Hematopoietic multipotent progenitor cell treated with erythropoietin and hydrocortisone succinate and interleukin-3 and kit ligand, for 8 days (in vitro differentiated cells): ENCODE measurements around the gene CITED4.

Source experiments
- DNase-seq: peaks from one replicate; pipeline ENCODE4 v3.0.0-alpha.2; 2015

CITED4 gene

DNA sequence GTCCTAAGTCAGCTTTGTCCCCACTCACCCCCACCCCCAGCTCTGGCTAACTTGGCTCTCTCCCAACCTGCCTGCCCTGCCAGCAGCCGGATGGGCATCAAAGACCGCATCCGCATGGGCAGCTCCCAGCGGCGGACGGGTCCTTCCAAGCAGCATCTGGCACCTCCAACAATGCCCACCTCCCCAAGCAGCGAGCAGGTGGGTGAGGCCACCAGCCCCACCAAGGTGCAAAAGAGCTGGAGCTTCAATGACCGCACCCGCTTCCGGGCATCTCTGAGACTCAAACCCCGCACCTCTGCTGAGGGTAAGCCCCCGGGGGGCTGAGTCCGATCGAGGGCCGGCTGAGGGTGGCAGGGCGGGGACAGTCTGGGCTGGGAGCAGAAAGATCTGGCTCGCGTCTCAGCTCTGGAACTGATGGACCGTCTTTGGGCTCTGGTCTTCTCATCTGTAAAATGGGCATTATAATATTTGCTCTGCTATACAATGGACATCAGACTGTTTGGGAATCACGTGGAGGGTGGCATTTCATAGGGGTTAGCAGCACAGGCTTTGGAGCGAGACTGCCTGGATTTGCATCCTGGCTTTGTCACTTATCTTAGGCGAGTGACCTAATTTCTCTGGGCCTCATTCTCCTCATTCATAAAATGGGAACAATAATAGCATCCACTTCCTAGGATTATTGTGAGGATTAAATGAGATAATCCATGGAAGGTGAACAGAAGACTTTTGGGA is 31.0 kb downstream of the CITED4 start:
- no peak for DNase-seq

DNA sequence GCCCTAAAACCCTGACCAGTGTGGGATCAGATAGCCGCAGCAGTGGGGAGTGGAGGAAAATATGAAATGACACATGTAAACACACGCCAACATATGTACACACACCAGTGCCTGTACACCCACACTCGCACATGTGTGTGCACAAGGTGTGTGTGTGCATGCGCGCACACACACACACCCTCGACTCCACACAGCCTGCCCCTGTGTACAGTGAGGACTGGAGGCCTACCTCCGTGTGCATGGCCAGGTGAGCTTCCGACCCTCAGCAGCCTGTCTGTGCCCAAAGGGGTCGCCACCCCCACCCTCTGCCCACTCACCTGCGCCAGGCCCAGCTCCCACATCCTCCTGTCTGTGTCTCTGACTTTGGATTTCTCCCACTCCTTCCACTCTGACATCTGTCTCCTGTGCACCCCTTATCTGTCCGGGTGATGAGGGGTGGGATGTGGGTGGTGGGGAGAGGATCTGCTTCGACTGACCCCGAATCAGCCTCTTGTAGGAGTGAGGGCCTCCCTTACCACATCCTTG is 31.7 kb downstream of the CITED4 start:
- DNase-seq, result no peak

DNA sequence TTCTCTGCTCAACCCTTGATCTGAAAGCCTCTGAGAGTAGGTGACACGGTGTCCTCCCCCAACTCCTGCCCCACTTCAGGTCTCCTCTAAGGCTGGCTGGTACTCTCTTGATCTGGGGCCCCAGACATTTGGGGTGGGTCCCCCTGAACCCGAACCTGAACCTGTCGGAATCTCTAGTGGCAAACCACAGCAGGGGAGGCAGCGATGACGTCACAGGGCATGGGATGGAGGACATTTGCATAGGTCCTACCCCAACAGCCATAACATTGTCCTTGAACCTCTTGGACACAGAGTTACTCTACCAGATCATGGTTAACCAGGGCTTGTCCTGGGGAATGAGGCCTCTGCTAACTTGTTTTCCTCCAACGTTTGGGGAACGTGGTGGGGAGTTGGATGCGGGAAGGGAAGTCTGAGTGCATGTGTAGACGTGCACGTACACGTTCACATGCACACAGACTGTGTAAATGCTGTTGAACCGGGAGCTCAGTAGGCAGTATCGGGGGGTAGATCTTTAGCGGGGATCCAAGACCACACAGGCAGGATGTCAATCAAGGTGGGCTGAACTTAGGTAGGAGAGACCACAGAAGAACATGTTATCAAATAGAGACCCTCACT is 32.4 kb downstream of the CITED4 start:
- no peak for DNase-seq

DNA sequence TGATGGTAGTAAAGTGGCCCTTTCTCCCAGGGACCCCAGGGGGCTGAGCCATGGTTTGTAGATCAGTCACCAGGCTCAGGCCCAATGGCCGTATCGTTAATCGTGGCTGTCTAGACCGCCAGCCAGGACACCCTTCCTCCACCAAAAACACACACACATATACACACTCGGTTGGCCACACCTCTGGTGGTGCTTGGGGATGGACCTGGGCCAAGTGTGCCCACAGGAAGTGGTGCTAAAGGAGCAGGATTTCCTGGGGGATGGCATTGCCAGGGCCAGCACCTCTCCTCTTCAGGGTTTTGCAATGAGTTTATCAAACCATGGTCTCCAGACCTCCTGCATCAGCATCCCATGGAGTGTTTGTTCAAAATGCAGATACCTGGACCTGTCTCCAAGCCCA is 36.2 kb downstream of the CITED4 start:
- DNase-seq, result peak; percentile 24

DNA sequence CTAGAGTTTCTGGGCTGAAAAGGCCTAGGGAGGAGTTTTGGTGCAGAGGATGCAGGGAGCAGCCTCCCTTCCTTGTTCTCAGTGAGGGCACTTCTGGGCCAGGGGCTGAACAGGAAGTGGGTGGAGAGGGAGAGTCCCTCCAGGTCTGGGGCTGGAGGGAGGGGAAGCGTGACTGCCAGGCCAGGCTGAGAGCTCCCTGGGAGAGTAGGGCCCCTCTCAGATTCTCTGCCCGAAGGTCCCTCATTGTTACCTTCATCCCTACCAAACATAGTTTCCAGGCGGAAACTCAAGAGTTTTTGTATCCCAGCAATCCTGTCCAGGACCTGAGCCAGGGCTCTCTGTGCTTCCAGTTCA is 36.8 kb downstream of the CITED4 start:
- no peak for DNase-seq

DNA sequence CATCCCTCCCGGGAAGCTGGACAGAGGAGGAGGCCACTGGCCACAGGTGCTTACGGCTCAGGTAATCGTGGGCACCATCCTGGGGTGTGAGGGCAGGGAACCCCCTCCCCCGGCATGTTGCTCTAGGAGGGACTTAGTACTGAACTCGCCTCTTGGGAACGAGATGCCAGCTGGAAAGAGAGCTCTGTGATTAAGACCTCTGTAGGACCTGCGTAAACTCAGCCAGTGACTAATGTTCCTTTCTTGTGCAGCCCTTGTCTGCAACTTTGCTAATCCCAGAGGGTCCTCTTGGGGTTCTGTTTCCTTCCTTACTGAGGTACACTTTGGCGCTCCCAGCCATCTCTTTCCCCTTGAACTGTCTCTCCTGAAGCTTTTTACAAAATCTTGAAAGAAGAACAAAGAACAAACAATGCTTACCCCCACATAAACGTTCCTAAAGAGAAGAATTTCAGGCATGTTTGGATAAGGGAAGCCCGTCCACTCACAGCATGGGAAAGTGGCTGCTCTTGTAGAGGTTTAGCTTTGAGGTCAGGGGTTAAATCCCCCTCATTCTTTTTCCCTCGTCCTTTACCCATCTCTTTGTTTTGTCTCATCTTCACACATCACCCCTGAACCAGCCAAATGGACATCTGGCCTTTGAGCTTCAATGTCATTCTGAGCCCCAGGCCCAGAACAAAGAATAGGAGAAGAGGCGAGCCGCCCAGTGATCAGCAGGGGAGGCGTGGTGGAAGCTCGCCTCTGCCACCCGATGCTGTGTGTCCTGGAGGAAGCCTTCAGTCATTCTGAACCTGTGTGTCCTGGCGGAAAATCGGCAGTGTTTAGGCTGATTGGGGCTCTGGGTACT is 37.4 kb downstream of the CITED4 start:
- no peak for DNase-seq

DNA sequence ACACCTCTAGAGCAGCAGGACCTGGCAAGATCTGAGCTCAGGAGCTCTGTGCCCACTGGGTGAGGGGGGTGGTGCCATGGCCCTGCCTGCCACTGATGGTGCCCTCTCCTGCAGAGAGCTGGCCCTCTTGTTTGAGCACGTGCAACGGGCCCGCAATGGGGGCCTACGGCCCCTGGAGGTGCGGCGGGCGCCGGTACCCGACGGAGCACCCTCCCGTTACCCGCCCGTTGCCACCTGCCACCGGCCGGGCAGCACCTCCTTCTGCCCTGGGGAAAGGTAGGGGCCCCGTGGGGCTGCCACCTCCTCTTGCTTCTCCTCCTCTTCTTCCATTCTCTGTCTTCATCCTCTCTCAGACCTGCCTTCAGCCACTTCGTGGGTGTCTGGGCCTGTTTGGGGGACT is 38.2 kb downstream of the CITED4 start:
- no peak for DNase-seq

DNA sequence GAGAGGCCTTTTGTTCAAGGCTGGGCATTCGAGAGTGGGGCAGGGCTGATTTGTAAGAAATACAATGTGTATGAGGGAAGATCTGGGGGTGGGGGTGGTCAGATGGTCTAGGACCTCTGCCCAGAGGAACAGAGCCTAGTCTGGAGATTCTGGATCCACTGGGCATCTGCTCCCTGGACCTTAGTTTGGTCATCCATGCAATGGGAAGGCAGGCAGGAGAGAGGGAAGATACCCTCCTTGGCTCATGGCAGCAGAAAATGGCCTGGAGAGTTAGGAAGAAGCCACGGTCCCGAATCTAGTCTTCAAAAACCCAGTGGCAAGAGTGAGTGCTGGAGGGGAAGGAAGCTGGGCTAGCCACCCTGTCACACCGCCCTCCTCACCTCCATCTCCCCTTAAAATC is 38.8 kb downstream of the CITED4 start:
- no peak for DNase-seq

DNA sequence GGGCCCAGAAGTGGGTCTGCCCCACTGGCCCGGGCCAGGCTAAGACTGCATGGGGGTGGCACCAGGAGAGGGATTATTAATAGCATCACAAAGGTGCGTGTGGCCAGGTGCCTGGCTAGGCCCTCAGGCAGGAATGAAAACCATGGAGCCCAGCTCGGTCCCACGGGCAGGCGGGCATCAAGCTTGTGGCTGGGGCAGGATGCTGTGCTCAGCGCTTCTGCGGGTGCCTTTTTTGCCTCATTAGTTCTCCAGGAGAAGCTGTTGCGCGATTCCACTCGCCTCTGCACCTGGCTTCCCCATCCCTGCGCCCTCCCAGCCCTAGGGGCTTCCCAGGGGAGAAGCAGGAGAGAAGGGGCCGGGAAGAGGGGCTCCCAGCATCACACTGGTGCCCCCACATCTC is 39.3 kb downstream of the CITED4 start:
- no peak for DNase-seq

DNA sequence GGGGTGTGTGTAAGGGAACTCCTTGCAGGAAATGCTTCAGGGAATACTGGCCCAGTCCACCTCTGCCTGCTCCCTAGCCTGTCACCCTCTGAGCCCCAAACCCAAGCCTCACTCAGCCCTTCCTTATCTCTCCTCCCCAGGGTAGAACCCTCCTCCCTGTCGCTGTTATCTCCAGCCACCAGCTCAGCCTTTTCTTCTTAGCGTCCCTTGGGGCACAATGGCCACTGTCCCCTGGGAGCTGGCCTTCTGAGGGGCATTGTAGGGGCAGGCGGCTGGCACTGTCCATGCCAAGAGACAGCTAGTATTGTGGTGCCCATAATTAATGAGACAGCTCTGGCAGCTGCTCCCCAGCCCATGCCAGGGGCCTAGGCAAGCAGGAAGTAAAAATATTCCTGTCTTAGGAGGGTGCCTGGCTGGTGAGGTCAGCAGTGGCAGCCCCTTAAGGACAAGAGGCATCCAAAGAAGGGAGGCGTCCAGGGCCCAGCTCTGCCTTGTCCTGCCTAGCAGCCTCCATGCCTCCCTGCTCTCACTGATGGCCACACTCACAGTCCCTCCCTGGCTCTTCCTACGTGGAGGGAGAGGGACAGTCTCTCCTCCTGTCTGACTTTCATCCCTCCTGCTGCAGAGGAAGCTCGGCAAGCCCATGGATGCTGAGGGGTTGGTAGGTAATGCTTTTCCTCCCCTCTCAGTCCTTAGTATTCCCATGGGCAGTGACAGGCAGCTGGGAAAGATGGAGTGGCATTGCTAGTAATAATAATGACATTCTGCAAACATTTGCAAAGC is 41.1 kb downstream of the CITED4 start:
- peak; percentile 98 for DNase-seq

DNA sequence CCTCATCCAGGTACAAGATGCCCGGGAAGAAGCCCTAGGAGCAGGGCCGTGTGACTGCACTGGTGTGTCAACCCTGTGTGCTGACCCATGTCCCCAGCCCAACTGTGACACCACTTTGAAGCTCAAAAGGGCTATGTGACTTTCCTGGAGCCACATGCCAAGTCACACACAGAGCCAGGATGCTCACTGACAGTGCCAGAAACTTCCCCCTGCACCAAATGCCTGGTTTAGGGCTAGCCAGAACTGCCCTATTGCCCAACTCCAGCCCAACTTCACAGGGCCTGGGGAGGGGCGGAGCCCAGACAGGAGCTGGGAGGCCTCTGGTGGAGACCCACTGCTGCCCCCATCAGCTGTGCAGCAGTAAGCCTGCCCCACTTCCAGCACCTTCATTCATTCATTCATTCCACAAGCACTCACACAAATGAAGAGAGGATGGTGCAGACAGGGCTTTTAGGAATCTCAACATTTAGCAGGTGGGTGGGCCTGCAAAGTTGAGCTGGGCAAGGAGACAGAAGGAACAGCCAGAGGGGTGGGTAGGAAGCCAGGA is 41.8 kb downstream of the CITED4 start:
- DNase-seq, result peak; percentile 74

DNA sequence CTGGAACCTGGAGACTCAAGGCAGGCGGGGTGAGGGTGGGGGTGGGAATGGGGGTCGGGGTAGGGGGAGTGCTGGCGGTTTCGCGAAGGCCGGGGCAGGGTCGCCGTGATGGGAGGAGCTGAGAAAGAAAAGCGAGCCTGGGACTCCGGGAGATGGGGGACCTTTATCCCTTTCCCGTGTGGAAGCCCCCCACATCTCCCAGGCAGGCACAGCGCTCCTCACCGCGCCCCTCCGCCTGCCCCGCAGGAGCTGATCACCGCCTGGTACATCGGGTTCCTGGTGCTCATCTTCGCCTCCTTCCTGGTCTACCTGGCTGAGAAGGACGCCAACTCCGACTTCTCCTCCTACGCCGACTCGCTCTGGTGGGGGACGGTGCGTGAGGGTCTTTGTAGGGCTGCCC is 43.1 kb downstream of the CITED4 start:
- DNase-seq, result no peak

DNA sequence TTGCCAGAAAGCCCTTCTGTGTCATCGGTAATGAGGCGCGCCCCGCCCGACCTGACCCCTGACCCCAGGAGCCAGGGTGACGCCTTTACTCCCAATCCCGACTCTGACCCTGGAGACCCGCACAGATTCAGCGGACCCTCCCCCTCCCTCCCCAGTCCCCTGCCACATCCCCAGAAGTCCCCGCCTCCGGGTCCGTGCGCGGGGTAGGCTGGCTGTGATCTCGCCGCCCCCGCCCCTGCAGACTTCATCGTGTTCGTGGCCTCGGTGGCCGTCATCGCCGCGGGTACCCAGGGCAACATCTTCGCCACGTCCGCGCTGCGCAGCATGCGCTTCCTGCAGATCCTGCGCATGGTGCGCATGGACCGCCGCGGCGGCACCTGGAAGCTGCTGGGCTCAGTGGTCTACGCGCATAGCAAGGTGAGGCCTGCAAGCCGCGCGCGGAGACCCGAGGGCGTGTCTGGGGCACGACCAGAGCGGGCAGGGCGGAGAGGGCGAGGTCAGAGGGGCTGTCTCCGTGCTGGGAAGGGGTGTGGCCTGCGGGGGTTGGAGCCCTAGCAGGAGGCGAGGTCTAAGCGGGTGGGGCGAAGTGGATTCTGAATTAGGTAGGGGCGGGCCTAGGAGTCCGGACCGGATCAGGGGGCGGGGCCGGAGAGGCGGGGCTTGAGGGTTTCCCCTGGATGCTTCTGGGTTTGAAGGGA is 43.8 kb downstream of the CITED4 start:
- DNase-seq, result peak; percentile 92

DNA sequence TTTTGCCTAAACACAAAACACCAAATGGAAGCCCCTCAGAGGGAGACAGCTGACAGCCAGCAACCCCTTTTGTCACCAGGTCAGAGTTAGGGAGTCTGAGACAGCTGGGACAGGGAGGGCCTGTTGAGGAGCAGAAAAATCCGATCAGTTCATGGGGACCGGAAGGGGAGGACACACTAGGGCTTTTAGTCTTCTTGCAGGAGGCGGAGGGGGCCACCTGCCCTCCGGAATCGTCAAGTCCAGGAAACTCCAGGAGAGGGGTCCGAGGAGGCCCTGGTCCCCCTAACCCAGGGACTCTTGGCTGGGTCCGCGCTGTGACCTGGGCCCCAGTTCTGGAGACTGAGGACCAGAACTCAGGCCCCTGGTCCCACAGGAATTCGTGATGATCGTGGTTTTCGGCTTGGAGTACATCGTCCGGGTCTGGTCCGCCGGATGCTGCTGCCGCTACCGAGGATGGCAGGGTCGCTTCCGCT is 44.3 kb downstream of the CITED4 start:
- no peak for DNase-seq

DNA sequence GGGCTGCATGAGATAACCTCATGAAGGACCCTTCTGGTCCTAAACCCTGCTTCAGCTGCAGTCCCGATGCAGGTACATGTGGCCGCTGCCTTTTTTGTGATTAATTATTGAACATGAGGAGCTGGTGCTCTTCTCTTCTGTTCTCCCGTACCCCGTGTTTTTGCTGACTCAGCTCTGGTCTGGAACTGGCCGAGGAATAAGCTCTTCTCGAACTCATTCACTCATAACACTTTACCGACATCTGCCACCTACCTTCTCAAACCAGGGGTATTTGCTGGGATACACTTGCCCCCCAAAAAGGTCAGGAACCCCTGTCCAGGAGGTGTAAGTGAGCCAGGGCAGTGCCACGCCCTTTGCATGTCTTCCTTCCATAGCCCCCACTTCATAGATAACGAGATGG is 46.7 kb downstream of the CITED4 start:
- DNase-seq, result no peak
